Measurements from ENCODE around the gene PDLIM5.

Gene PDLIM5

GRCh38 chr4:94462572-94462971 lies 10.8 kb downstream of the PDLIM5 start:
- TF ChIP-seq CTCF (IDR thresholded peaks at IDR 0.05; ENCODE audit: insufficient read depth, low read length, poor library complexity, severe bottlenecking): no peak
- no peak for DNase-seq (ENCODE audit: extremely low read depth, insufficient read length)
- Histone ChIP-seq H3K36me3 (ENCODE audit: control insufficient read depth, insufficient read depth, low read length) (no peaks in the 10 kb centered on the region; the same call in none of the 2 replicates), H3K4me3 (replicated peaks; ENCODE audit: low read depth, low read length) (no peak overlapping the region), H3K27me3 (replicated peaks; ENCODE audit: control insufficient read depth, insufficient read depth, low read length) (no peaks in the 10 kb centered on the region)

- no peaks in the 10 kb centered on the region; the same call in 1 of the 2 replicates for H3K36me3 ChIP-seq (ENCODE audit: control insufficient read depth, insufficient read depth, low read length)
- DNase-seq (ENCODE audit: extremely low read depth, insufficient read length): no peak
- no peak for TF ChIP-seq CTCF (IDR thresholded peaks at IDR 0.05; ENCODE audit: insufficient read depth, low read length, poor library complexity, severe bottlenecking)
- H3K27me3 ChIP-seq (replicated peaks; ENCODE audit: control insufficient read depth, insufficient read depth, low read length): no peaks in the 10 kb centered on the region
- no peak overlapping the region for H3K4me3 ChIP-seq (replicated peaks; ENCODE audit: low read depth, low read length)
These were observed 12.0 kb downstream of the PDLIM5 start for GRCh38 chr4:94463771-94464170.

- H3K27me3 ChIP-seq (replicated peaks; ENCODE audit: control insufficient read depth, insufficient read depth, low read length): no peaks in the 10 kb centered on the region
- no peaks in the 10 kb centered on the region for H3K36me3 ChIP-seq (ENCODE audit: control insufficient read depth, insufficient read depth, low read length)
- DNase-seq (ENCODE audit: extremely low read depth, insufficient read length): no peak
- no peak for TF ChIP-seq CTCF (IDR thresholded peaks at IDR 0.05; ENCODE audit: insufficient read depth, low read length, poor library complexity, severe bottlenecking)
- H3K4me3 ChIP-seq (replicated peaks; ENCODE audit: low read depth, low read length): no peak overlapping the region
These were observed 14.6 kb downstream of the PDLIM5 start for GRCh38 chr4:94466371-94466770.

GRCh38 chr4:94466923-94467322 lies 15.2 kb downstream of the PDLIM5 start:
- Histone ChIP-seq H3K27me3 (replicated peaks; ENCODE audit: control insufficient read depth, insufficient read depth, low read length) (no peaks in the 10 kb centered on the region), H3K4me3 (replicated peaks; ENCODE audit: low read depth, low read length) (no peak overlapping the region), H3K36me3 (ENCODE audit: control insufficient read depth, insufficient read depth, low read length) (no peaks in the 10 kb centered on the region)
- no peak for DNase-seq (ENCODE audit: extremely low read depth, insufficient read length)
- no peak for TF ChIP-seq CTCF (IDR thresholded peaks at IDR 0.05; ENCODE audit: insufficient read depth, low read length, poor library complexity, severe bottlenecking)

- no peaks in the 10 kb centered on the region for H3K36me3 ChIP-seq (ENCODE audit: control insufficient read depth, insufficient read depth, low read length)
- no peaks in the 10 kb centered on the region for H3K27me3 ChIP-seq (replicated peaks; ENCODE audit: control insufficient read depth, insufficient read depth, low read length)
- no peak for DNase-seq (ENCODE audit: extremely low read depth, insufficient read length)
- no peak overlapping the region for H3K4me3 ChIP-seq (replicated peaks; ENCODE audit: low read depth, low read length)
- no peak for TF ChIP-seq CTCF (IDR thresholded peaks at IDR 0.05; ENCODE audit: insufficient read depth, low read length, poor library complexity, severe bottlenecking)
These were observed 16.5 kb downstream of the PDLIM5 start for GRCh38 chr4:94468093-94468769.
